Keratinocyte (primary cell): ENCODE results near the gene RPS29. TPM values are rescaled to one million over a fixed set of nuclear protein-coding genes. Genes with fewer than 3 reads are reported as not detected.

Experiments used
- DNase-seq: peaks from one replicate; pipeline ENCODE4 v3.0.0-alpha.2; 2011; ENCODE audit warnings: low read depth, missing footprints, low spot score
- FAIRE-seq: peaks from 2 replicates; lab custom pipeline; 2011; peaks lifted over from hg19 to GRCh38; lab: Jason Lieb, UNC
- H2AFZ ChIP-seq: 2 replicates; pipeline ENCODE4 v1.6.0; 2012; ENCODE audit warnings: low read length, control low read depth, inconsistent platforms; ENCODE audit not compliant: control insufficient read depth
- H3K27ac ChIP-seq: 2 replicates; pipeline ENCODE4 v1.5.1; 2011; ENCODE audit warnings: low read length; ENCODE audit not compliant: control insufficient read depth, insufficient read depth
- H3K27me3 ChIP-seq: 3 replicates; pipeline ENCODE4 v1.6.0; 2011; ENCODE audit warnings: low read length; ENCODE audit not compliant: control insufficient read depth, insufficient read depth; ENCODE audit errors: extremely low read depth
- H3K36me3 ChIP-seq, 2 experiments: 2 replicates in 1 of 2; 3 replicates in 1 of 2; pipeline ENCODE4 v1.5.1; 2011; ENCODE audit warnings: low read length in 2 of 2, mild to moderate bottlenecking in 1 of 2; ENCODE audit not compliant: control insufficient read depth in 2 of 2, insufficient read depth in 2 of 2; ENCODE audit errors: extremely low read depth in 1 of 2
- H3K4me1 ChIP-seq: 3 replicates; pipeline ENCODE4 v1.5.1; 2011; ENCODE audit warnings: low read length; ENCODE audit not compliant: control insufficient read depth, insufficient read depth; ENCODE audit errors: extremely low read depth
- H3K4me2 ChIP-seq: 3 replicates; pipeline ENCODE4 v1.6.0; 2011; ENCODE audit warnings: low read depth, low read length; ENCODE audit not compliant: control insufficient read depth, insufficient read depth; ENCODE audit errors: extremely low read depth
- H3K4me3 ChIP-seq, 3 experiments: fragments of 200-600 bp in 1 of 3; sonication (generic) in 1 of 3; 2 replicates in 2 of 3; 3 replicates in 1 of 3; pipeline ENCODE4 v1.5.1; 2011 to 2016; ENCODE audit warnings: low read length in 3 of 3, mild to moderate bottlenecking in 3 of 3, control low read depth in 2 of 3, inconsistent platforms in 1 of 3, low read depth in 1 of 3, mixed read lengths in 1 of 3, mixed run types in 1 of 3, moderate library complexity in 1 of 3; ENCODE audit not compliant: control insufficient read depth in 2 of 3, insufficient read depth in 2 of 3; ENCODE audit errors: extremely low read depth in 1 of 3
- H3K79me2 ChIP-seq: 2 replicates; pipeline ENCODE4 v1.6.0; 2012; ENCODE audit warnings: low read length; ENCODE audit not compliant: control insufficient read depth, insufficient read depth
- H3K9ac ChIP-seq: 3 replicates; pipeline ENCODE4 v1.6.0; 2011; ENCODE audit warnings: low read length; ENCODE audit not compliant: control insufficient read depth, insufficient read depth; ENCODE audit errors: extremely low read depth
- H3K9me1 ChIP-seq: 3 replicates; pipeline ENCODE4 v1.6.0; 2011; ENCODE audit warnings: low read length; ENCODE audit not compliant: control insufficient read depth, insufficient read depth; ENCODE audit errors: extremely low read depth
- H3K9me3 ChIP-seq: 2 replicates; pipeline ENCODE4 v1.5.1; 2012; ENCODE audit warnings: low read depth, low read length; ENCODE audit not compliant: control insufficient read depth
- H4K20me1 ChIP-seq: 3 replicates; pipeline ENCODE4 v1.6.0; 2011; ENCODE audit warnings: low read length; ENCODE audit not compliant: control insufficient read depth, insufficient read depth; ENCODE audit errors: extremely low read depth
- EZH2 ChIP-seq: IDR thresholded peaks from one replicate; pipeline ENCODE4 v1.6.1; 2012; ENCODE audit warnings: inconsistent platforms, mild to moderate bottlenecking, low read length, moderate library complexity
- dilution Hi-C: fragments of 300-500 bp; cut with MboI; formaldehyde crosslinking; loops from one replicate; pipeline ENCODE4 v1.7.0; 2020; ENCODE audit warnings: low sequenced_read_pairs; ENCODE audit not compliant: extremely low pct_ligation_motif_present
- polyA plus RNA-seq, 5 experiments: library from polyadenylated mRNA; depleted of rRNA in 3 of 5; stranded (reverse) in 3 of 5; stranded (forward) in 1 of 5; unstranded in 1 of 5; fragments of >200 nt; gene quantifications; 1 replicate in 1 of 5; 2 replicates in 3 of 5; 3 replicates in 1 of 5; pipeline versions ENCODE4 v1.2.1 to v1.2.3, GENCODE V29; 2011 to 2012; ENCODE audit warnings: missing spikeins in 2 of 5, low read depth in 1 of 5, low replicate concordance in 1 of 5
- TF ChIP-seq, protein P1 (sequence below), 3 experiments: IDR thresholded peaks in 1 of 3; conservative IDR thresholded peaks in 1 of 3; optimal IDR thresholded peaks in 1 of 3; 2 replicates in 2 of 3; 3 replicates in 1 of 3; pipeline versions ENCODE3 to v1.5.1; 2011; ENCODE audit warnings: low read length in 3 of 3, mild to moderate bottlenecking in 3 of 3, moderate library complexity in 2 of 3, control low read depth in 1 of 3, inconsistent platforms in 1 of 3; ENCODE audit not compliant: insufficient read depth in 2 of 3; ENCODE audit errors: extremely low read depth in 1 of 3

Gene RPS29
- polyA plus RNA-seq, 1 donor (not counting 4 experiments of a cell fraction or from before 2014, with no cell fraction given), result 3,884 TPM

DNA sequence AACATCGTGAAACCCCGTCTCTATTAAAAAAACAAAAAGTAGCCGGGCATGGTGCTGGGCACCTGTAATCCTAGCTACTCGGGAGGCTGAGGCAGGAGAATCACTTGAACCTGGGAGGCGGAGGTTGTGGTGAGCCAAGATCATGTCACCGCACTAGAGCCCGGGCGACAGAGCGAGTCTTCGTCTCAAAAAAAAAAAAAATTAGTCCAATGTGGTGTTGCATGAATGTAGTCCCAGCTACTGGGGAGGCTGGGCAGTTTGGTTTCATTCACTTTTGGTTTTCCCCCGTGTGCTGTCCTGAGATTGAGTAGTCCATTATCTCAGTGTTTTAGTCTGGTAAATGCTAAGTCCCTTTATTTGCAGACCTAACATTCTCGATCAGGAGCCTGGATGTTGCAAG lies 19.5 kb downstream of the RPS29 start:
- no peak for DNase-seq
- Histone ChIP-seq H3K27ac (no peak overlapping the region), H3K27me3 (no peaks in the 10 kb centered on the region), H3K9me1 (no peaks in the 10 kb centered on the region), H4K20me1 (no peaks in the 10 kb centered on the region), H3K9ac (no peak overlapping the region), H2AFZ (no peak overlapping the region), H3K9me3 (no peaks in the 10 kb centered on the region), H3K4me3 (no peak overlapping the region), H3K4me1 (no peaks in the 10 kb centered on the region), H3K79me2 (no peaks in the 10 kb centered on the region), H3K36me3 (no peaks in the 10 kb centered on the region), H3K4me2 (no peak overlapping the region)
- no peak for FAIRE-seq
- dilution Hi-C loops, result no loop called here
- TF ChIP-seq, protein P1, sequence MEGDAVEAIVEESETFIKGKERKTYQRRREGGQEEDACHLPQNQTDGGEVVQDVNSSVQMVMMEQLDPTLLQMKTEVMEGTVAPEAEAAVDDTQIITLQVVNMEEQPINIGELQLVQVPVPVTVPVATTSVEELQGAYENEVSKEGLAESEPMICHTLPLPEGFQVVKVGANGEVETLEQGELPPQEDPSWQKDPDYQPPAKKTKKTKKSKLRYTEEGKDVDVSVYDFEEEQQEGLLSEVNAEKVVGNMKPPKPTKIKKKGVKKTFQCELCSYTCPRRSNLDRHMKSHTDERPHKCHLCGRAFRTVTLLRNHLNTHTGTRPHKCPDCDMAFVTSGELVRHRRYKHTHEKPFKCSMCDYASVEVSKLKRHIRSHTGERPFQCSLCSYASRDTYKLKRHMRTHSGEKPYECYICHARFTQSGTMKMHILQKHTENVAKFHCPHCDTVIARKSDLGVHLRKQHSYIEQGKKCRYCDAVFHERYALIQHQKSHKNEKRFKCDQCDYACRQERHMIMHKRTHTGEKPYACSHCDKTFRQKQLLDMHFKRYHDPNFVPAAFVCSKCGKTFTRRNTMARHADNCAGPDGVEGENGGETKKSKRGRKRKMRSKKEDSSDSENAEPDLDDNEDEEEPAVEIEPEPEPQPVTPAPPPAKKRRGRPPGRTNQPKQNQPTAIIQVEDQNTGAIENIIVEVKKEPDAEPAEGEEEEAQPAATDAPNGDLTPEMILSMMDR (optimal IDR thresholded peaks at IDR 0.05 in 1 of 3, IDR thresholded peaks at IDR 0.05 in 1 of 3, conservative IDR thresholded peaks at IDR 0.05 in 1 of 3; ENCODE audit: extremely low read depth in 1 of 3, insufficient read depth in 2 of 3, low read length in 3 of 3), result no peak
- no peak for TF ChIP-seq EZH2

DNA sequence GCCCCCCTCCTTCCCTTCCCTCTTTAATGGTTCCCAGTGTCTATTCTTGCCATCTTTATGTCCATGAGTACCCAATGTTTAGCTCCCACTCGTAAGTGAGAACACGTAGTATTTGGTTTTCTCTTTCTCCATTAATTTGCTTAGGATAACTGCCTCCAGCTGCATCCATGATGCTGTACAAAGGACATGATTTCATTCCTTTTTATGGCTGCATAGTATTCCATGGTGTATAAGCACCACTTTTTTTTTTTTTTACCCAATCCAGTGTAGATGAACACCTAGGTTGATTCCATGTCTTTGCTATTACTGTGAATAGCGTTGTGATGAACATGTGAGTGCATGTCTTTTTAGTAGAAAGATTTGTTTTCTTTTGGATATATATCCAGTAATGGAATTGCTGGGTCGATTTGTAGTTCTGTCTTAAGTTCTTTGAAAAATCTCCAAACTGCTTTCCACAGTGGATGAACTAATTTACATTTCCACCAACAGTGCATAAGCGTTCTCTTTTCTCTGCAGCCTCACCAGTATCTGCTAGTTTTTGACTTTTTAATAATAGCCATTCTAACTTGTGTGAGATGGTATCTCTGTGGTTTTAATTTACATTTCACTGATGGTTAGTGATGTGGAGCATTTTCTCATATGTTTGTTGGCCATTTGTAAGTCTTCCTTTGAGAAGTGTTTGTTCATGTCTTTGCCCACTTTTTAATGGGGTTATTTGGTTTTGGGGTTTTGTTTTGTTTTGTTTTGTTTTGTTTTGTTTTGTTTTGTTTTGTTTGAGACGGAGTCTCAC lies 26.0 kb downstream of the RPS29 start:
- Histone ChIP-seq H4K20me1 (no peaks in the 10 kb centered on the region), H3K27ac (no peak overlapping the region), H3K9me1 (no peaks in the 10 kb centered on the region), H3K4me2 (no peak overlapping the region), H3K4me3 (no peak overlapping the region), H3K9ac (no peak overlapping the region), H3K9me3 (no peaks in the 10 kb centered on the region), H2AFZ (no peak overlapping the region), H3K36me3 (no peaks in the 10 kb centered on the region), H3K4me1 (no peaks in the 10 kb centered on the region), H3K79me2 (no peaks in the 10 kb centered on the region), H3K27me3 (no peaks in the 10 kb centered on the region)
- FAIRE-seq (no peak), DNase-seq (no peak)
- TF ChIP-seq EZH2, result no peak
- TF ChIP-seq, protein P1 (optimal IDR thresholded peaks at IDR 0.05 in 1 of 3, IDR thresholded peaks at IDR 0.05 in 1 of 3, conservative IDR thresholded peaks at IDR 0.05 in 1 of 3; ENCODE audit: extremely low read depth in 1 of 3, insufficient read depth in 2 of 3, low read length in 3 of 3), result no peak
- dilution Hi-C loops, result no loop called here
